ENCODE measurements around the gene PRKCH. TPM values are rescaled to one million over a fixed set of nuclear protein-coding genes. Genes with fewer than 3 reads are reported as not detected.

The PRKCH gene
- total RNA-seq, 2 experiments from 2014 or later, result 304 to 312 TPM

GRCh38 chr14:61493239-61493638 lies 171.9 kb downstream of the PRKCH start:
- H3K27me3 Mint-ChIP-seq, result no peaks in the 10 kb centered on the region
- H3K27ac Mint-ChIP-seq, result no peak overlapping the region
- DNase-seq (no peak), ATAC-seq (no peak)
- H3K9me3 Mint-ChIP-seq (ENCODE audit: low read depth), result no peaks in the 10 kb centered on the region
- peaks cover 54% of the 10 kb centered on the region for H3K36me3 Mint-ChIP-seq
- H3K4me3 Mint-ChIP-seq, result no peak overlapping the region
- CTCF ChIA-PET, result interaction anchor here (0.9 to 6.2 kb wide), 4 partner anchors 12 to 341 kb away, joined by 3 to 39 read pairs (median 6); no protein-coding TSS in a partner anchor
- peaks cover 15% of the 10 kb centered on the region for H3K4me1 Mint-ChIP-seq

- H3K4me3 Mint-ChIP-seq, result no peak overlapping the region
- H3K27ac Mint-ChIP-seq, result no peak overlapping the region
- no peak for ATAC-seq
- H3K9me3 Mint-ChIP-seq (ENCODE audit: low read depth), result no peaks in the 10 kb centered on the region
- CTCF ChIA-PET, result interaction anchor here (1.0 to 2.1 kb wide), 2 partner anchors 13 to 59 kb away, joined by 3 to 8 read pairs; no protein-coding TSS in a partner anchor
- H3K27me3 Mint-ChIP-seq, result no peaks in the 10 kb centered on the region
- DNase-seq, result no peak
- peaks cover 11% of the 10 kb centered on the region for H3K4me1 Mint-ChIP-seq
- peaks cover 54% of the 10 kb centered on the region for H3K36me3 Mint-ChIP-seq
These were observed 172.6 kb downstream of the PRKCH start for GRCh38 chr14:61494018-61494417.

GRCh38 chr14:61495809-61496208 lies 174.4 kb downstream of the PRKCH start:
- no peaks in the 10 kb centered on the region for H3K27me3 Mint-ChIP-seq

GRCh38 chr14:61498303-61498702 lies 176.9 kb downstream of the PRKCH start:
- Mint-ChIP-seq H3K4me1 (peaks cover 42% of the 10 kb centered on the region), H3K27me3 (no peaks in the 10 kb centered on the region), H3K4me3 (no peak overlapping the region), H3K9me3 (ENCODE audit: low read depth) (no peaks in the 10 kb centered on the region), H3K27ac (no peak overlapping the region), H3K36me3 (peaks cover 68% of the 10 kb centered on the region)
- CTCF ChIA-PET, result interaction anchor here (1.0 kb wide), 1 partner anchor 208 kb away, joined by 3 read pairs; no protein-coding TSS in a partner anchor
- DNase-seq (no peak), ATAC-seq (no peak)

More at GRCh38 chr14:61495809-61496208, 174.4 kb downstream of the PRKCH start:
- Mint-ChIP-seq H3K4me3 (no peak overlapping the region), H3K9me3 (ENCODE audit: low read depth) (no peaks in the 10 kb centered on the region), H3K4me1 (peaks cover 20% of the 10 kb centered on the region), H3K27ac (no peak overlapping the region), H3K36me3 (peaks cover 54% of the 10 kb centered on the region)
- ATAC-seq (no peak), DNase-seq (no peak)
- CTCF ChIA-PET, result no interaction called here

- no peak overlapping the region for H3K4me3 Mint-ChIP-seq
- no peak for ATAC-seq
- CTCF ChIA-PET, result interaction anchor here (1.0 kb wide), 1 partner anchor 207 kb away, joined by 3 read pairs; no protein-coding TSS in a partner anchor
- no peaks in the 10 kb centered on the region for H3K27me3 Mint-ChIP-seq
- peaks cover 73% of the 10 kb centered on the region for H3K36me3 Mint-ChIP-seq
- no peaks in the 10 kb centered on the region for H3K9me3 Mint-ChIP-seq (ENCODE audit: low read depth)
- no peak for DNase-seq
- no peak overlapping the region for H3K27ac Mint-ChIP-seq
- H3K4me1 Mint-ChIP-seq, result peaks cover 47% of the 10 kb centered on the region
These were observed 177.4 kb downstream of the PRKCH start for GRCh38 chr14:61498811-61499210.

- Mint-ChIP-seq H3K36me3 (peaks cover 75% of the 10 kb centered on the region), H3K4me1 (peaks cover 55% of the 10 kb centered on the region), H3K9me3 (ENCODE audit: low read depth) (no peaks in the 10 kb centered on the region), H3K27me3 (no peaks in the 10 kb centered on the region), H3K27ac (no peak overlapping the region), H3K4me3 (no peak overlapping the region)
- DNase-seq (no peak), ATAC-seq (no peak)
- CTCF ChIA-PET, result interaction anchor here (1.1 to 1.3 kb wide), 3 partner anchors 20 to 338 kb away, joined by 3 to 4 read pairs (median 3); no protein-coding TSS in a partner anchor
These were observed 178.6 kb downstream of the PRKCH start for GRCh38 chr14:61499991-61500390.

- H3K9me3 Mint-ChIP-seq (ENCODE audit: low read depth), result no peaks in the 10 kb centered on the region
- no peaks in the 10 kb centered on the region for H3K27me3 Mint-ChIP-seq
These were observed 180.5 kb downstream of the PRKCH start for GRCh38 chr14:61501714-61502458.

GRCh38 chr14:61502459-61503093 lies 181.2 kb downstream of the PRKCH start:
- Mint-ChIP-seq H3K9me3 (ENCODE audit: low read depth) (no peaks in the 10 kb centered on the region), H3K27ac (peak overlapping the region; percentile 89), H3K4me3 (peak overlapping the region; percentile 62), H3K27me3 (no peaks in the 10 kb centered on the region), H3K36me3 (peaks cover 75% of the 10 kb centered on the region), H3K4me1 (peaks cover 75% of the 10 kb centered on the region)
- DNase-seq (no peak), ATAC-seq (peak; percentile 21)
- CTCF ChIA-PET, result no interaction called here

More at GRCh38 chr14:61501714-61502458, 180.5 kb downstream of the PRKCH start:
- peak overlapping the region; percentile 89 for H3K27ac Mint-ChIP-seq
- no peak overlapping the region for H3K4me3 Mint-ChIP-seq
- peaks cover 71% of the 10 kb centered on the region for H3K4me1 Mint-ChIP-seq
- H3K36me3 Mint-ChIP-seq, result peaks cover 76% of the 10 kb centered on the region
- DNase-seq (no peak), ATAC-seq (no peak)
- CTCF ChIA-PET, result interaction anchor here (0.7 to 1.3 kb wide), 3 partner anchors 17 to 336 kb away, joined by 3 read pairs; no protein-coding TSS in a partner anchor

- CTCF ChIA-PET, result interaction anchor here (0.5 to 1.8 kb wide), 4 partner anchors 19 to 385 kb away, joined by 3 to 4 read pairs (median 3); no protein-coding TSS in a partner anchor
- Mint-ChIP-seq H3K27ac (peak overlapping the region; percentile 89), H3K4me3 (peak overlapping the region; percentile 62), H3K27me3 (no peaks in the 10 kb centered on the region), H3K36me3 (peaks cover 77% of the 10 kb centered on the region), H3K9me3 (ENCODE audit: low read depth) (no peaks in the 10 kb centered on the region), H3K4me1 (peaks cover 77% of the 10 kb centered on the region)
- ATAC-seq (peak; percentile 77), DNase-seq (peak; percentile 83)
These were observed 181.9 kb downstream of the PRKCH start for GRCh38 chr14:61503167-61503801.

- CTCF ChIA-PET, result interaction anchor here (0.8 to 1.8 kb wide), 3 partner anchors 8 to 219 kb away, joined by 3 to 4 read pairs (median 3); no protein-coding TSS in a partner anchor
- Mint-ChIP-seq H3K4me3 (no peak overlapping the region), H3K9me3 (ENCODE audit: low read depth) (no peaks in the 10 kb centered on the region), H3K36me3 (peaks cover 78% of the 10 kb centered on the region), H3K27me3 (no peaks in the 10 kb centered on the region), H3K27ac (peak overlapping the region; percentile 48), H3K4me1 (peaks cover 85% of the 10 kb centered on the region)
- DNase-seq, result no peak
- no peak for ATAC-seq
These were observed 183.5 kb downstream of the PRKCH start for GRCh38 chr14:61504901-61505300.

GRCh38 chr14:61505815-61506809 lies 184.7 kb downstream of the PRKCH start:
- no peak for ATAC-seq
- H3K4me3 Mint-ChIP-seq, result no peak overlapping the region
- CTCF ChIA-PET, result interaction anchor here (0.9 kb wide), 1 partner anchor 31 kb away, joined by 3 read pairs; no protein-coding TSS in a partner anchor

GRCh38 chr14:61508526-61508925 lies 187.1 kb downstream of the PRKCH start:
- CTCF ChIA-PET, result no interaction called here
- ATAC-seq (no peak), DNase-seq (no peak)
- H3K4me3 Mint-ChIP-seq, result no peak overlapping the region
- H3K27me3 Mint-ChIP-seq, result no peaks in the 10 kb centered on the region
- H3K27ac Mint-ChIP-seq, result peak overlapping the region; percentile 5
- H3K4me1 Mint-ChIP-seq, result peaks cover 79% of the 10 kb centered on the region
- H3K9me3 Mint-ChIP-seq (ENCODE audit: low read depth), result no peaks in the 10 kb centered on the region
- H3K36me3 Mint-ChIP-seq, result peaks cover 67% of the 10 kb centered on the region

More at GRCh38 chr14:61505815-61506809, 184.7 kb downstream of the PRKCH start:
- peak overlapping the region; percentile 25 for H3K27ac Mint-ChIP-seq
- H3K4me1 Mint-ChIP-seq, result peaks cover 87% of the 10 kb centered on the region
- no peaks in the 10 kb centered on the region for H3K27me3 Mint-ChIP-seq
- H3K9me3 Mint-ChIP-seq (ENCODE audit: low read depth), result no peaks in the 10 kb centered on the region
- peaks cover 71% of the 10 kb centered on the region for H3K36me3 Mint-ChIP-seq
- no peak for DNase-seq
